T-cell (primary cell): ENCODE data around the gene PDE6A. TPM values are rescaled to one million over a fixed set of nuclear protein-coding genes. Genes with fewer than 3 reads are reported as not detected.

Experiments used
- ATAC-seq, 4 experiments: fragments of 200-7000 bp in 3 of 4; fragments of 150-1000 bp in 1 of 4; cut with Tn5 transposase; replicated peaks in 1 of 4; 1 replicate in 3 of 4; 2 replicates in 1 of 4; pipeline ENCODE4 v1.10.0; 2021; ENCODE audit warnings: moderate library complexity in 3 of 4, mild to moderate bottlenecking in 2 of 4, moderate number of reproducible peaks in 1 of 4
- CTCF ChIA-PET, 2 donors: fragments of 300-600 bp; sonication (Branson Sonifier 250); formaldehyde crosslinking; loops; one replicate each; lab custom pipeline; 2022; ENCODE audit warnings: antibody characterized with exemption in 2 of 2; lab: Charles Lee
- POLR2A ChIA-PET, 2 donors: fragments of 300-600 bp; sonication (Branson Sonifier 250); formaldehyde crosslinking; loops; one replicate each; lab custom pipeline; 2022; ENCODE audit warnings: antibody characterized with exemption in 2 of 2; lab: Charles Lee
- DNase-seq, 35 experiments: peaks; one replicate each; pipeline versions ENCODE4 v3.0.0 to v3.0.0-alpha.2; 2013 to 2023
- H3K27ac ChIP-seq: one replicate; pipeline ENCODE4 v1.5.1; 2013; ENCODE audit warnings: low read length
- H3K27me3 ChIP-seq, 2 experiments: replicated peaks in 1 of 2; 1 replicate in 1 of 2; 2 replicates in 1 of 2; pipeline versions ENCODE4 v1.6.1 to v1.7.0; 2013; ENCODE audit warnings: low read length in 1 of 2, mixed read lengths in 1 of 2; ENCODE audit not compliant: control insufficient read depth in 2 of 2, insufficient read depth in 2 of 2; ENCODE audit errors: extremely low read depth in 1 of 2
- H3K36me3 ChIP-seq, 2 donors: 1 replicate in 1 of 2; 2 replicates in 1 of 2; pipeline versions ENCODE4 v1.6.1 to v1.7.0; 2013; ENCODE audit warnings: low read length in 1 of 2; ENCODE audit not compliant: control insufficient read depth in 2 of 2, insufficient read depth in 1 of 2; ENCODE audit errors: extremely low read depth in 1 of 2
- H3K4me1 ChIP-seq, 2 experiments: 1 replicate in 1 of 2; 2 replicates in 1 of 2; pipeline versions ENCODE4 v1.6.1 to v1.7.0; 2013; ENCODE audit warnings: low read length in 2 of 2, mixed read lengths in 1 of 2; ENCODE audit not compliant: insufficient read depth in 2 of 2, control insufficient read depth in 1 of 2; ENCODE audit errors: extremely low read depth in 1 of 2
- H3K4me3 ChIP-seq, 2 donors: 1 replicate in 1 of 2; 2 replicates in 1 of 2; pipeline versions ENCODE4 v1.5.1 to v1.7.0; 2013; ENCODE audit warnings: mild to moderate bottlenecking in 2 of 2, low read length in 1 of 2, moderate library complexity in 1 of 2; ENCODE audit not compliant: control insufficient read depth in 1 of 2; ENCODE audit errors: extremely low read depth in 1 of 2
- H3K9me3 ChIP-seq: 2 replicates; pipeline ENCODE4 v1.7.0; 2013
- H3K27ac Mint-ChIP-seq, 2 donors: one replicate each; pipeline ENCODE4 v1.8.0; 2020 to 2021; ENCODE audit warnings: mild to moderate bottlenecking in 2 of 2, mixed read lengths in 2 of 2
- H3K27me3 Mint-ChIP-seq, 2 donors: one replicate each; pipeline ENCODE4 v1.8.0; 2021 to 2022; ENCODE audit warnings: mixed read lengths in 2 of 2
- H3K36me3 Mint-ChIP-seq: one replicate; pipeline ENCODE4 v1.8.0; 2021; ENCODE audit warnings: mixed read lengths
- H3K4me1 Mint-ChIP-seq, 3 donors: one replicate each; pipeline ENCODE4 v1.8.0; 2020 to 2022; ENCODE audit warnings: mixed read lengths in 3 of 3, mild to moderate bottlenecking in 1 of 3
- H3K4me3 Mint-ChIP-seq, 3 donors: one replicate each; pipeline ENCODE4 v1.8.0; 2020 to 2022; ENCODE audit warnings: mild to moderate bottlenecking in 3 of 3, mixed read lengths in 3 of 3, moderate library complexity in 3 of 3
- H3K9me3 Mint-ChIP-seq, 3 donors: one replicate each; pipeline ENCODE4 v1.8.0; 2020 to 2022; ENCODE audit warnings: mixed read lengths in 3 of 3
- WGBS: methylation state at CpG from one replicate; pipeline ENCODE4 v1.1.5; 2013; ENCODE audit warnings: missing lambda C conversion rate; ENCODE audit not compliant: insufficient coverage; 5-methylcytosine and 5-hydroxymethylcytosine counted together
- total RNA-seq, 35 experiments: library from RNA in 6 of 35; stranded (reverse) in 6 of 35; fragments of 120-200 nt in 1 of 35; gene quantifications; one replicate each; pipeline versions ENCODE4 v1.2.1 to v1.2.4 and lab custom pipeline; 2013 to 2026

The PDE6A gene
- total RNA-seq, 5 donors from 2014 or later (not counting 1 experiment from before 2014, with no cell fraction given) = not detected

- no peaks in the 10 kb centered on the region for H3K9me3 ChIP-seq
- Mint-ChIP-seq H3K36me3 (no peaks in the 10 kb centered on the region), H3K9me3 (no peaks in the 10 kb centered on the region), H3K27me3 (peaks cover 2% of the 10 kb centered on the region in 2 donors), H3K27ac (no peak overlapping the region), H3K4me3 (no peak overlapping the region), H3K4me1 (no peaks in the 10 kb centered on the region)
- DNase-seq = no peak
- H3K27ac ChIP-seq = no peak overlapping the region
- H3K27me3 ChIP-seq = peaks cover 0 to 10% of the 10 kb centered on the region in 2 experiments
- ATAC-seq = no peak
- no peaks in the 10 kb centered on the region for H3K36me3 ChIP-seq
- no peak overlapping the region for H3K4me3 ChIP-seq
- H3K4me1 ChIP-seq = no peaks in the 10 kb centered on the region
- 85% methylated on average over 4 of the region's 6 CpGs for WGBS
- POLR2A ChIA-PET = interaction anchor here in 1 of 2 donors (0.6 kb wide), 1 partner anchor 446 kb away, joined by 3 read pairs; no protein-coding TSS in a partner anchor
- CTCF ChIA-PET = no interaction called here
Observed at GRCh38 chr5:149922950-149923349, 21.6 kb downstream of the PDE6A start.

DNA sequence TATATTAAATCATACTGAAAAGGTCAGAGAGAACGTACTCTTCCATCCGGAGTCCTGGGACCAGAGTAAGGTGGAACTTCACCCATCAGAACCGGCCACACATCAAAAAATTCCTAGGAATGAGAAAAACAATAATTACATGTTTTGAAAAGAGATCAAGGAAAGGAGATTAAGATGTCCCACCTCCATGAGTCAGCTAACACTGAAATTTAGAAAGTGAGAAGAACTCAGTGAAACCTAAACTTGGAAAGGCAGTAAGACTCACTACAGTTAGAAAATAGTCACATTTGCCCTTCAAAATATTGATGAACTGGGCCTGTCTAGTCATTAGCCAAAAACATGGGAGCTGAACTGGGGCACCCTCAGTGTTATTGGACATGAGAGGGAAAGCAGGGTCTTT is 23.0 kb downstream of the PDE6A start:
- H3K27me3 ChIP-seq = peaks cover 0 to 10% of the 10 kb centered on the region in 2 experiments
- H3K36me3 Mint-ChIP-seq = no peaks in the 10 kb centered on the region
- H3K27me3 Mint-ChIP-seq = peaks cover 6 to 8% of the 10 kb centered on the region in 2 donors
- no peaks in the 10 kb centered on the region for H3K36me3 ChIP-seq
- no peak overlapping the region for H3K27ac Mint-ChIP-seq
- no peaks in the 10 kb centered on the region for H3K9me3 Mint-ChIP-seq
- WGBS = no CpG with 5 or more reads among the region's 3 CpGs
- ATAC-seq (no peak), DNase-seq (no peak)
- H3K4me3 Mint-ChIP-seq = no peak overlapping the region
- no peaks in the 10 kb centered on the region for H3K9me3 ChIP-seq
- H3K4me3 ChIP-seq = no peak overlapping the region
- no peak overlapping the region for H3K27ac ChIP-seq
- ChIA-PET POLR2A (interaction anchor here in 1 of 2 donors (0.5 to 0.6 kb wide), 2 partner anchors 45 to 121 kb away, joined by 4 to 8 read pairs; no protein-coding TSS in a partner anchor), CTCF (no interaction called here)
- no peaks in the 10 kb centered on the region for H3K4me1 ChIP-seq
- H3K4me1 Mint-ChIP-seq = no peaks in the 10 kb centered on the region

- Histone ChIP-seq H3K27me3 (peaks cover 0 to 10% of the 10 kb centered on the region in 2 experiments), H3K4me3 (no peak overlapping the region), H3K4me1 (no peaks in the 10 kb centered on the region), H3K36me3 (no peaks in the 10 kb centered on the region), H3K9me3 (no peaks in the 10 kb centered on the region), H3K27ac (no peak overlapping the region)
- peaks cover 10 to 19% of the 10 kb centered on the region in 2 donors for H3K27me3 Mint-ChIP-seq
- ChIA-PET POLR2A (interaction anchor here in 1 of 2 donors (0.6 kb wide), 2 partner anchors 104 to 329 kb away, joined by 4 read pairs; no protein-coding TSS in a partner anchor), CTCF (no interaction called here)
- H3K9me3 Mint-ChIP-seq = no peaks in the 10 kb centered on the region
- WGBS = 73% methylated on average over 2 of the region's 6 CpGs
- H3K27ac Mint-ChIP-seq = no peak overlapping the region
- DNase-seq (no peak), ATAC-seq (no peak)
- H3K36me3 Mint-ChIP-seq = no peaks in the 10 kb centered on the region
- no peak overlapping the region for H3K4me3 Mint-ChIP-seq
- H3K4me1 Mint-ChIP-seq = no peaks in the 10 kb centered on the region
Observed at GRCh38 chr5:149917073-149917676, 27.4 kb downstream of the PDE6A start.

DNA sequence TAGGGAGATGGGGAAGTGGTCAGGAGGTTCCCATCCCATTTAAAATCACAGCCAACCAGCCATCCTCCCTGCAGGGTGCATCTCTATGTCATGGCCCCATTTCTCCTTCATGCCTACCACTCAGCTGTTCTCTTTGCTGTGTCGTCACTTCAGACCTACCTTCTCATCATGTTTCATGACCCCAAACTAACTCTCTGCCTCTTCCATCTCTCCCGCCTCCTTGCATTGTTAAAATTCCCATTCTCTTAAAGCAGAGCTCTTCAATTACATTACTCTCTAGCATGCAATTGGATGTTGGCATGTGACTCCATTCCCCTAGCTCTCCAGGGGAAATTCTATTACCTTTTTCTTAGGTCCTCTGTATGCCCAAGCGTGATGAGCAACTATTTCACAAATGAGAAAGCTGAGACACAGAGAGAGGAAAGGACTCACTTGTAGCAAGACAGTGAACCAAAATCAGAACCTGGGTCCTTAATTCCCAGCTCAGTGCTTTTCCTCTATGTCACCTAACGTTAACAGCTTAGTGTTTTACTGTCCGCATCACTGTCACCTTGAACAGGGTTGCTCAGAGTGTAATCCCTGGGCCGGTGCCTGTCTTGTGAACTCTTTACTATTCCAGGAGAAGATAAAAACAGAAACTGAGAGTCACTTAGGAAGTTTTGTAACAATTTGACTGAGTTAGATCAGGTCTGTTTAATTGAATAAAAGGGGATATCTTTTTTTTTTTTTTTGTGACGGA is 28.1 kb downstream of the PDE6A start:
- Histone ChIP-seq H3K9me3 (no peaks in the 10 kb centered on the region), H3K27ac (no peak overlapping the region), H3K36me3 (no peaks in the 10 kb centered on the region), H3K4me1 (no peaks in the 10 kb centered on the region), H3K27me3 (peaks cover 0 to 10% of the 10 kb centered on the region in 2 experiments), H3K4me3 (no peak overlapping the region)
- no peak for ATAC-seq
- Mint-ChIP-seq H3K27ac (no peak overlapping the region), H3K27me3 (peaks cover 13 to 22% of the 10 kb centered on the region in 2 donors), H3K4me3 (no peak overlapping the region), H3K4me1 (no peaks in the 10 kb centered on the region), H3K36me3 (no peaks in the 10 kb centered on the region), H3K9me3 (no peaks in the 10 kb centered on the region)
- POLR2A ChIA-PET = interaction anchor here in 1 of 2 donors (0.6 kb wide), 1 partner anchor 328 kb away, joined by 4 read pairs; no protein-coding TSS in a partner anchor
- CTCF ChIA-PET = no interaction called here
- DNase-seq = no peak
- WGBS = 95% methylated on average over 6 of the region's 7 CpGs

- no peaks in the 10 kb centered on the region for H3K36me3 Mint-ChIP-seq
- H3K4me3 Mint-ChIP-seq = no peak overlapping the region
- Histone ChIP-seq H3K27ac (no peak overlapping the region), H3K4me1 (no peaks in the 10 kb centered on the region), H3K4me3 (no peak overlapping the region), H3K27me3 (peaks cover 0 to 14% of the 10 kb centered on the region in 2 experiments), H3K36me3 (no peaks in the 10 kb centered on the region), H3K9me3 (no peaks in the 10 kb centered on the region)
- no peaks in the 10 kb centered on the region for H3K4me1 Mint-ChIP-seq
- POLR2A ChIA-PET = no interaction called here
- ATAC-seq (no peak), DNase-seq (no peak)
- peaks cover 16 to 22% of the 10 kb centered on the region in 2 donors for H3K27me3 Mint-ChIP-seq
- 81% methylated on average over 6 of the region's 7 CpGs for WGBS
- CTCF ChIA-PET = no interaction called here
- H3K27ac Mint-ChIP-seq = no peak overlapping the region
- no peaks in the 10 kb centered on the region for H3K9me3 Mint-ChIP-seq
Observed at GRCh38 chr5:149915392-149916260, 29.0 kb downstream of the PDE6A start.
